Measurements from ENCODE around the gene PPM1K. TPM values are rescaled to one million over a fixed set of nuclear protein-coding genes. Genes with fewer than 3 reads are reported as not detected.

Gene PPM1K
- total and polyA plus RNA-seq, 9 of the 15 experiments (the other 6 are each of a cell fraction or from before 2014, with no cell fraction given) = 8.2 to 18.0 (median 10.5) TPM

GRCh38 chr4:88240297-88240714, 44.1 kb downstream of the PPM1K start (continued):
- TF ChIP-seq CEBPG (CRISPR knock-in tag; IDR thresholded peaks at IDR 0.05) = no peak
- no peak for TF ChIP-seq CEBPG (tag; conservative IDR thresholded peaks at IDR 0.05 in 1 of 2, IDR thresholded peaks at IDR 0.05 in 1 of 2)
- no peak for TF ChIP-seq PHB (CRISPR knock-in tag; IDR thresholded peaks at IDR 0.05)
- no peak for TF ChIP-seq E2F3 (CRISPR knock-in tag; IDR thresholded peaks at IDR 0.05)
- no peak for TF ChIP-seq ZNF717 (CRISPR knock-in tag; IDR thresholded peaks at IDR 0.05)

GRCh38 chr4:88230969-88231771, 53.2 kb downstream of the PPM1K start:
- in situ Hi-C loops (cut with MboI) (no loop called here), intact Hi-C loops (cut with micrococcal nuclease) (no loop called here)
- H3K9me3 ChIP-seq (replicated peaks; ENCODE audit: control insufficient read depth, insufficient read depth, low read depth, low read length) = no peaks in the 10 kb centered on the region
- FAIRE-seq (no peak), DNase-seq (ENCODE audit: extremely low read depth in 1 of 4, low spot score in 3 of 4) (no peak), ATAC-seq (no peak; the same call in 2 of the 3 replicates)
- H3K9ac ChIP-seq (ENCODE audit: insufficient read depth in 1 of 2, low read depth in 2 of 2, low read length in 2 of 2) = no peak overlapping the region
- H3K4me1 ChIP-seq (replicated peaks in 1 of 2; ENCODE audit: control insufficient read depth in 2 of 2, insufficient read depth in 2 of 2, low read length in 2 of 2) = no peaks in the 10 kb centered on the region
- POLR2A ChIA-PET = interaction anchor here (0.6 kb wide), 1 partner anchor 24 kb away, joined by 3 read pairs; no protein-coding TSS in a partner anchor
- H3K27me3 ChIP-seq (ENCODE audit: control insufficient read depth in 2 of 2, insufficient read depth in 2 of 2, low read length in 2 of 2) = no peaks in the 10 kb centered on the region; a peak in 1 of 5 replicates
- H3K79me2 ChIP-seq (ENCODE audit: control insufficient read depth, insufficient read depth, low read length) = no peaks in the 10 kb centered on the region
- H3K27ac ChIP-seq (ENCODE audit: extremely low read depth, low read depth, low read length) = no peak overlapping the region
- H2AFZ ChIP-seq (ENCODE audit: low read depth, low read length) = peak overlapping the region; percentile 38
- H3K36me3 ChIP-seq (ENCODE audit: control insufficient read depth, insufficient read depth, low read length) = no peaks in the 10 kb centered on the region
- no peaks in the 10 kb centered on the region for H4K20me1 ChIP-seq (replicated peaks; ENCODE audit: control insufficient read depth, insufficient read depth, low read length)
- BruUV-seq (replicated peaks) = no TSS peak
- 10% methylated on average over 14 of the region's 14 CpGs for WGBS (ENCODE audit: insufficient coverage, low coverage, missing lambda C conversion rate)
- no peak overlapping the region; the same call in 1 of the 2 replicates for H3K4me2 ChIP-seq (ENCODE audit: insufficient read depth, low read length)
- H3K4me3 ChIP-seq = no peak overlapping the region
- H3K9me1 ChIP-seq (ENCODE audit: control insufficient read depth, insufficient read depth, low read length) = no peaks in the 10 kb centered on the region
- CTCF ChIA-PET (ENCODE audit: low intra/inter-chr PET ratio) = no interaction called here
- TF ChIP-seq ATF1 (CRISPR knock-in tag; IDR thresholded peaks at IDR 0.05) (no peak), ATF1 (tag; IDR thresholded peaks at IDR 0.05) (no peak), ZNF551 (CRISPR knock-in tag; IDR thresholded peaks at IDR 0.05) (no peak), MNT (conservative IDR thresholded peaks at IDR 0.05) (no peak), MTA3 (IDR thresholded peaks at IDR 0.05; ENCODE audit: borderline replicate concordance) (no peak), AFF1 (IDR thresholded peaks at IDR 0.05; ENCODE audit: low read depth in 1 of 2, partially characterized antibody in 2 of 2) (no peak), ZBTB26 (CRISPR knock-in tag; IDR thresholded peaks at IDR 0.05) (no peak), GABPB2 (CRISPR knock-in tag; conservative IDR thresholded peaks at IDR 0.05) (no peak), SREBF2 (CRISPR knock-in tag; IDR thresholded peaks at IDR 0.05) (no peak), KAT2B (IDR thresholded peaks at IDR 0.05; ENCODE audit: low read depth, low read length) (no peak)
